22Rv1 (cell line): ENCODE data around the gene SEMA3C.

Experiments used
- CTCF ChIP-seq: fragments of 450-650 bp; IDR thresholded peaks from 2 replicates; pipeline ENCODE4 v1.5.1; 2017; ENCODE audit warnings: mild to moderate bottlenecking
- ZFX ChIP-seq: fragments of 450-650 bp; IDR thresholded peaks from 2 replicates; pipeline ENCODE4 v1.6.1; 2017; ENCODE audit warnings: antibody characterized with exemption, borderline replicate concordance

- TF ChIP-seq CTCF, result no peak
- TF ChIP-seq ZFX, result no peak
These were observed 88.1 kb downstream of the SEMA3C start for GRCh38 chr7:80830584-80831285.
